GM18508 (cell line): ENCODE measurements around the gene TMEM181.
"Not testable (repeated sequence)": the region's sequence is repeated elsewhere in the genome, so short reads cannot be mapped to it uniquely, and the experiment has no call there.

Experiments used
- ATAC-seq: cut with Tn5 transposase; IDR thresholded peaks from one replicate; pipeline ENCODE4 v1.9.1; 2021; ENCODE audit warnings: moderate number of reproducible peaks; ENCODE audit not compliant: insufficient read depth, unreplicated experiment

TMEM181 gene

DNA sequence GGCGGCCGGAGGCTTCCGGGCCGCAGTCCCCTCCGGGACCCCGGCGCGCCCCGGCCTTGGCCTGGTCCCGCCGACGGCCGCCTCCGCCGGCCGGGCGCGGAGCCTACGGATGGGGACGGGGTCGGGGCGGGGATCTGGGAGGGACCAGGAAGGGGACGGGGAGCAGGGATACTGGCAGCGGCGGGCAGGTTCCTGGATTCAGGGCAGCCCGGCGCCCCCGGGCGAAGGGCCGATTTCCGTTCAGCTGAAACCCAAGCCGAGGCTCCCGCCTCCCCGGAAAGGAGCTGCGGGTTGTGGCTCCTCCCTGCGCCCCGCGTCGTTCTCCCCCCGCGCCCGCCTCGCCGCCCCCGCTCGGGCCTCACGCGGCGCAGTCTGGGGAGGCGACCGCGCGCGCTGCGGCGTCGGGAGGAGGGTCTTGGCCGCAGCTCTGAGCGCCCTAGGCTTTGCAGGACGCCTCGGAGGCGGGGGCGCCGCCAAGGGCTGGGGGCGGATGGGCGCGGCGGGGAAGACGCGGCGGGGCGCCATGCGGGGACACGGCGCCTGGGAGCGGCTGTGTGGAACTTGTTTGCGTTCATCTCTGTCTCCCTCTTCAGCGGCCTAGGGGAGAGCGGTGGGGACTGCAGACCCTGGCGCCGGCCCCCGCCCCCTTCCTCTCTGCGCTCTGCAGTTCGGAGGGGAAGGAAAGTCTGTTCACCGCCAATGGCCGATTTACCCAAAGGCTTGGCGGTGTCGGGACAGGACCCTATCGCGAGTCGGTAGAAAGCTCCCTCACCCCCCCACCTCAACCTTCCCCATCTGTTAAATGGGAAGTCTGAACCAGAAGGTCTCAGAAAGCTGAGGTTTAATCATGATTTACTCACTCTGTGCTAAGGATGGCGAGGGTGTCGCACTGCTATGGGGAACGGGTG lies 22.7 kb upstream of the TMEM181 start:
- no peak for ATAC-seq

DNA sequence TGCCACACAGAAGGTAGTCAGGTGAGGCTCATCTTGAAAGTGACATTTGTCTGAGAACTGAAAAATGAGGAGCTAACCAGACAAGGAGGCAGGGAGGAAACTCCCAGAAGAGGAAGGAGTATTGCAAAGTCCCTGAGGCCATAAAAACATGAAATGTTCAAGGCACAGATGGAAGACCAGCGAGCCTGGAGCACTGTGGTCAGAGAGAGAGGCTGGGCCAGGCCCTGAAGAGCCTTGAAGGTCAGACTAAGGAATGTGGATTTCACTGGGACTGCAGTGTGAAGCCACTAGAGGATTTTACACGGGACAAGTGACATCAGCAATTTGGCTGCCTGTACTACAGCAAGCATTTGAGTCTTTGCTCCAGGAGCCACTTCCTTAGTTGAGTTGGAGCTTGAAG lies 21.1 kb upstream of the TMEM181 start:
- ATAC-seq, result no peak

DNA sequence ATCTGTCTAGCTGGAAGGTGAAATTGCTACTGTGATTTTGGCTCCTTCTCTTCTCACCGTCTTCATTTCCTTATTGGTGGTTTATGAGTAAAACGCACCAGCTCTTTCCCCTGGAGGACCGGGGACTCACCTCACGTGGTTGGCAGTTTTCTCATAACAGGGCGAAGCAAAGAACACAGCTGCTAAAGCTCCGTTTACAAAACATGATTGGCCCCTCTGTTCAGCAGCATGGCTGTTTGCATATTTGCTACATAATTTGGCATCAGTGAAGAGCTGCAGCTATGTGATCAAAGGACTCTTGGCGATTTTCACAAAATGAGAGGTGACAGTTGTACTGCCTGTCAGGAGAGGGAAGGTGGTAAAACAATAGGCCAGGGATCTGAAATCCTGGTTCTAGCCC lies 20.5 kb upstream of the TMEM181 start:
- no peak for ATAC-seq

DNA sequence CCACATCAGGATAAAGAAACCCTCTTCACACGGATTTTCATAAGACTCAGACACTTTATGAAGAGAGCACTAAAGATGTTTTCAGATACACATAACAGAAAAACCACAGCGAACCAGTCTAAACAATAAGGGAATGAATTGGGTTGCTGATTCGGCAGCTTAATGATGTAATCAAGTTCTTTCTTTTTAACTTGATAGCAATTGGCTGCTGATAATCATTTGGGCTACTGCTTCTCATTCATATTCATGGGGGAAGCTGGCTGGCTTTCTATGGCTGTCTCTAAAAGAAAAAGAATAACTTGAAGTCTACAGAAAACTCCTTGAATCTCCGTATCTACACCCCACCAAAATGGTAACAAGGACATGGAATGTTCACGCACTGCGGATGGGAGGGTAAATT lies 20.0 kb upstream of the TMEM181 start:
- no peak for ATAC-seq

DNA sequence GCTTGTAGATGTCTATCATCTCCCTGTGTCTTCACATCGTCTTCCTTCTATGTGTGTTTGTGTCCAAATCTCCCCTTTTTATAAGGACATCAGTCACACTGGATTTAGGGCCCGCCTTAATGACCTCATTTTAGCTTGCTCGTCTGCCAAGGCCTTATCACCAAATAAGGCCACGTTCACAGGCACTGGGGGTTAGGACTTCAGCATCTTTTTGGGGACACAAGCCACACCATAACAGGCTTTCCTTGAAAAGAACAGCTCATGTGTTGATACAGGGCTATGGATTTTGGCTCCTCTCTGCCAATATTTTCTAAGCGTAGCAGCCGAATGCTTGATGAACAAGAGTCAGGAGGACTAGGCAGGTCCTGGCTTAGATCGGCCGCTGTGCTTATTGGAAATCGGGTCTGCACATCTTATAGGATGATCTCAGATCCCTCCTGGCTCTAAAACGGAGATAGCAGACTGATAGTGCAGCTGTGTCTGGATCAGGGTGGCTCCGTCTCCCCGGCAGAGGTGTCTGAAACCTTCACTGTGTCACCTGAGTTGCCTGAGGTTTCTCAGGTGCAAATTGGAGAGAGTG lies 16.2 kb upstream of the TMEM181 start:
- ATAC-seq, result no peak

DNA sequence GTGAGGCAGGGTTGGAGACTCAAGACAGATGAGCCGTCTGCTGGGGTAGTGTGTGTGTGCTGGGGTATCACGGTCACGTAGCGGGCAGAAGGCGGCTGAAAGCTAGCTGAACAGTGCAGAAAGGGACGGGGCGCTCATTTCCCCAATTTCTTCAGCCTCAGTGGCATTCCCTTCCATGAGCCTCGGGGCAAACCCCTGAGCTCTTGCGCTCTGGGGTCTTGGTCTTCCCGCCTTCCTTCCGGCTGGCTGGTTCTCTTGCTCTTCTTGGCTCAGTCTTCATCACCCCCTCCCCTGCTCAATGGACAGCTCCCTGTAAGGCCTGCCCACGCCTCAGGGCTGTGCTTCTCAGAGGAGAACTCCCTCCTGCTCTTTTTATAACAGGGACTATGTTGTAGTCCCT lies 15.5 kb upstream of the TMEM181 start:
- ATAC-seq, result no peak

DNA sequence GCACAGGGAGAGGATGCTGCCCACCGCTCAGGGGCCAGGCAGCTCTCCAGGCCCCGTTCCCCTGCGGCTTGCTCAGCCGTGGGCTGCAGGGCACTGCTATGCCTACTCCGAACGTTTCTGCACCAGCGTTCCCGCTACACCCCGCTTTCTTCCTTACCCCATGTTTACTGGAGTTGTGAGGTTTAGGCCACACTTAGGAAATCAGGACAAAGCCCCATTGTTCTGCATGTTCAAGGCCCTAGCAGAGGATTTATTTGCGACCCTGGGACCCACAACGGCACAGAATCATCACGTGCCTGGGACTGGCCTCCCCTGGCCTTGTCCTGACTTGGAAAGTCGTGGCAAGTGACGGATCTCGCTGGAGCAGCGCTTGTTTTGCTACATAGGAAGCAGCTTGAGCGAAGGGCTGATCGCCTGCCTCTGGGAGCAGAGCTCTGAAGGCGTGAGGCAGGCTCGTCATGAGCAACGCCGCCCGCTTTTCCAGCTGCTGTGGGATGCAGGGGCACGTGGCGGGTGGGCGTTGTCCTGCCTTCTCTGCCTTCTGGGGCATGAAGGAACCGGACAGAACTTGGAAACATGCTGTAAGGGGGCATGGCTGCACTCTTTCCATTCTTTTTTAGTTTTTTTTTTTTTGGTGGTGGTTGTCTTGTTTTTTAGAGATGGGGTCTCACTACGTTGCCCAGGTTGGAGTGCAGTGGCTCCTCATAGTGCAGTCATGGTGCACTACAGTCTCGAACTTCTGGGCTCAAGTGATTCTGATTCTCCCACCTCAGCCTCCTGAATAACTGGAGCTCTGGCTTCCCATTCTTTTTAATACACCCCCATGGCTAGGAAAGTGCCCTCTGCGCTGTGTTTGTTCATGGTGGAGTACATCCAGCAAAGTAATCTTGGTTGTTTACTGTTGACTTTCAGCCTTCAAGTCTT lies 14.6 kb upstream of the TMEM181 start:
- ATAC-seq, result no peak

DNA sequence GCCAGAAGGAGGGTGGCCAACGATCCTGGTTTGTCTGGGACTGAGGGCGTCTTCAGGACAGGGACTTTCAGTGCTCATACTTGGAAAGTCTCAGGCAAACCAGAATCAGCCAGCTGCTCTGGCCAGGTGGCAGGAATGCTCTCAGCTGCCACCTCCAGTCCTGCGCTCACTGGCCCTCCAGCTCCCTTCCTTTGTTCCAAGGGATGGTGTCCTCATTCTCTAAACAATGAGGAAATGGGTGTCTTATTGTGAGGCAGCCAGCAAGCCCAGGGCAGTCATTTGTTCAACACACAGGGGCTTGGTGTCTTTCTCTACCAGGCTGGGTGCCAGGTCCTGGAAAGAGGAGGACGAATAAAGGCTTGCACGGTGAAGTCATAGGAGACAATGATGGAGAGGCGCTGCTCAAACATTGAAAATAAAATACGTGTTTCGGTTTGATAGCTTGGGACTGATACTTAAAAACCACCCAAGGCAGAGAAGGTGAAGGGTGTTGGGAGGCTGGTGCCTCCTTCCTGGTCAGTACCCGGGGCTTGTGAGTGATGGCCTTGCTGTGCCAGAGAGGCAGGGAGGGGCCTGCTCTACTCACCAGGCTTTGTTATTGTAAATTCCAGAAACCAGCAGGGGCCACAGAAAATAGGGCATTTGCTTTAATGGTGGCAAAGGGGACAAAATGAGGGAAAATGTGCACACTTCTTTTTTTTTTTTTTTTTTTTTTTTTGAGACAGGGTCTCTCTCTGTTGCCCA lies 11.3 kb upstream of the TMEM181 start:
- no peak for ATAC-seq

DNA sequence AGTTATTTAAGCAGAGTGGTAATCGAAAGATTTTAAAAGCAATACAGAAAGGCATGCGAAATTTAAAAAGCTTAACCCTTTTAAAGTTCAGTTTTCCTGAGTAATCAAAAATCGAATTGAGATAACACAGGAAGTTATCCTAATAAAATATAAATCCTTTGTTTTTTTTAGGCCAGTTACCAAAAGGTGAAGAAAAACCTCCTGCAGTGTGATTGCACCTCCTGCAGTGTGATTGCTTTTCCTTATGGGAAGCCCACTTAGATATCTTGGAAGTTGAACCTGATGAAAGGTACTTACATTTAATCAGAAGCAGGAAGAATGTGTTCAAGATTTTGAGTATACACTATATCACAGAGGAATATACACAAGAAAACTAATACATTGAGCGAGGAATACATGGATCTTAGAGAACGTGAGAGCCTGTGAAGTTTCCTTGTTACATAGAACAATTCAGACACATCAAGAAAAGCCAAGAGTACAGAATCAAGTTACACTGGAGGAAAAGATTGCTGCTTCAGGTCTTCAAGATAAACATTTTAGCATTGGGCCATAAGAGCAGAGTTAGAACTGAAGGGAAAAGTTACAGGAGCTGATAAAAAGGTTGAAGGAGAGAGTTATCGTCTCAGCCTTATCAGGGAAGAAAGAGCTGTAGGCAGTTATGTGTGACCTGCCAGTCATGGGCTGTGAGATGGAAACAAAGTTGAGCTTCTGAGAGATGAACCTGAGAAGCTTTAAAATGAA lies 7.7 kb upstream of the TMEM181 start:
- ATAC-seq, result no peak

DNA sequence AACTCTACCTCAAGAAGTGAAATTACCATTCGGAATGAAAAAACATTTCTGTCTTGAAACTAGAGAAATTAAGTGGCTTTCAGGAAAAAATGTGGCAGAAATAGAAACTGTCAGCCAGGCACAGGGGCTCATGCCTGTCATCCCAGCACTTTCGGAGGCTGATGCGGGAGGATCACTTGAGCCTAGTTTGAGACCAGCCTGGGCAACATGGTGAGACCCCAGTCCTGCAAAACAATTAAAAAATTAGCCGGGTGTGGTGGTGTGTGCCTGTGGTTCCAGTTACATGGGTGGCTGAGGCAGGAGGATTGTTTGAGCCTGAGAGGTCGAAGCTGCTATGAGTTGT lies 7.1 kb upstream of the TMEM181 start:
- no peak for ATAC-seq

DNA sequence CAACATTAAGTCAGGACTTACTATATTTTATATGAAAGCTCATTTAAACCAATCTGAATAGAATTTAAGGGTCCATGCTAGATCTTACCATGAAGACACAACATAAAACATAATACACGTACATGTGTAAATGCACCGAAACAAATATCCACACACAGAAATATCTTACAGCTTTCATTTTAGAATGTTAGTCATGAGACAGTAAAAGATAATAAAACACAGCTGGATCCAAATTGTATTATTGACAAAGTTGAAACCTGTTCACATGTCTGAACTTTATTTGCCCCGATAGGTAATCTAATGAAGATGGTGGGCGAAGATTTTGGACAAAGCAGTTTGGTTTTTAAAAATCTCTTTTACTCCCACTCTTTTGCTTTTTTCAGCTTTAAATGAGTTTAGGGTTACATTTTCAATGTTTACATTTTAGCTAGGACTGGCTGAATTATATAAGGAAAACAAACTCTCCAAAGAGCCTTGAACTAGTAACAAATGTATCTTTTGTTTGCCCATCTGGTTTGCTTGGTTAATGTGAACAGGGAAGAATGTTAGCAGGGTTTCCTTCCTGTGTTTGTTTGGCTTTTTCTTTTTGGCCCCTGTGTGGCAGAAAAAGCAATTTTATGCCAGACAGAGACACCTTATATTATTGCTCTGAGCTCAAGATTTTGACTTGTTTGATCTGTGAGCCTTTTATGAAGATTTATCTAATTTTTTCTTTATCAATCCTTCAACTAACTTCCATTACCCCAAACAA lies 5.1 kb upstream of the TMEM181 start:
- no peak for ATAC-seq

DNA sequence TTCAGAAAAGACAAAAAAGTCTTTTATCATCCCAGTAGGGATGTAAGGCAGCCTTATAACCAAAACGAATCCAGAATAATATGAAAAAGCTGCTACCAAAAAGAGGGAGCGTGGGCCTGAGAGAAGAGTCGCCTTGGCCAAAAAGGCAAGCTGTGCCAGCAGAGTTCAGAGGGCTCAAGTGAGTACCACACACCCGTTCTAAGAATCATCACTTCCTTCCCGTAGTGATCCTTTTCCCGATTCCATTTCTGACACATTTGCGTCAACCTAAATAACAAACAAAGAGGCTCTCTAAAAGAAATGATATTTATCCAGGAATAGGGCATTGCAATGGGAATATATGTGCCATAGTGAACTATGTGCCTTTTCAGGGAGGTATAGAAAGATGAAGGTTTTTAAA lies 3.8 kb upstream of the TMEM181 start:
- ATAC-seq, result no peak

DNA sequence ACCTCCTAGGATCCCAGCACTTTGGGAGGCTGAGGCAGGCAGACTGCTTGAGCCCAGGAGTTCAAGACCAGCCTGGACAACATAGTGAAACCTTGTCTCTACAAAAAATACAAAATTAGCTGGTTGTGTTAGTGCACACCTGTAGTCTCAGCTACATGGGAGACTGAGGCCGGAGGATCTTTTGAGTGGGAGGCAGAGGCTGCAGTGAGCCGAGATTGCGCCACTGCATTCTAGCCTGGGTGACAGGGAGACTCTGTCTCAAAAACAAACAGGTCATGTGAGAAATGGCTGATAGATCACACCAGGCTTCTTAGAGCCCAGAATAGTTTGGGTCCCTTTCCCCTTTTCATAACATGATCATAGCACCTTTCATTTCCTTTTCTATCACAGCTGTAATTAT lies 2.8 kb upstream of the TMEM181 start:
- ATAC-seq, result not testable (repeated sequence)

DNA sequence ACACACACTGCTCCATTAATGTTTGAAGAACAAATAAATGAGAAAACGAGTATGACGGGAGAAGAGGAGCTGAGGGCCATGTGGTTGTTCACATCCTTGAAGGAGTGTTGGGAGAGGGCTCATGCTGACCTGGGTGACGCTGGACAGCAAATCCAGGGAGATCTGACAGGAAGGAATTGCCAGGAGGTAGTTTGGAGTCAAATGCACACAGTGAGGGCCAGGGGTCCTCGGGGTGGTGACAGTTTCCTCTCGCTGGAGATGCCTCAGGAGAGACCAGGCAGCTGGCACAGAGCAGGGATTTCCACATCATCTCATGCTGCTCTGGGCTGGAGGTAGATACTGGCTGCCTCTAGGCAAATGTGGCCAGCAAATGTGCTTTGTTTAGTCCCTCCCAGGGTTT lies 2.0 kb upstream of the TMEM181 start:
- no peak for ATAC-seq

DNA sequence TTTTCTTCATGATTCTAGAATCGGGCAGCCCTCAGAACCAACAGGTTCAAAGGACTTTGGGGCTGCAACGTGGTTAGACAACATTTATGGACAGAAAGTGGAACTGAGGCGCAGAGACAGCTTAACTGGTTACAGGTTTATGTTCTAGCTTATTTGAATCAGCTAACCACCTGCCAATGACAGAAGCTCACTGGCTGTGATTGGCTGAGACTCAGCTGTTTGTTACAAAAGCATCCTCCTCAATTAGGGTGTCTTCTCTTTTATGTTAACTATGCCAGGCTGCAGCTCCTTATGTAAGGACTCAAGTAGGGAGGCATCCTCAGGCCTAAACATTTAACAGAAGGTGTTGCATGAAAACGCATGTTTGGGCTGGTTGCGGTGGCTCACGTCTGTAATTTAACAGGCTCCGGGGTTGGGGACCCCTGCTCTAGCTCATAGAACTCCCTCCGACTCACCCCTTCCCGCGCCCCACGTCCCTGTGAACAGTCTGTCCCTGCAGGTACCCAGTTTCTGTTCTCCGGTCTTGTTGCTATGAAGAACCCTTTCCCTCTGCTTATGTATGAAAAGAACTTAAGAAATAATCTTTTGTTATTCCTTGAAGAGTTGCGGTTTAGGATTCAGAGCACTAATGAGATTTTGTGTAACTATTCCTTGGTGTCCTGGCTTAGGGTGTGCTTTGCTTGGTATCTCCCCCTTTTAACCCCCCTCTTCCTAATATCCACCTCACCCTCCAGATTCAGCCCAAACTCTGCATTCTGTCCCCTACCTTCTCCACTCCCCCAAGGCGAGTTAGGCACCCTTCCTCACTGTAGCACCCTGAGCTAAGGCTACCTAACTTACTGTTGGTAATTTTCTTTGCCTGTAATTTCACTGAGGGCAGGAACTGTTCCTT lies 1.2 kb upstream of the TMEM181 start:
- no peak for ATAC-seq

DNA sequence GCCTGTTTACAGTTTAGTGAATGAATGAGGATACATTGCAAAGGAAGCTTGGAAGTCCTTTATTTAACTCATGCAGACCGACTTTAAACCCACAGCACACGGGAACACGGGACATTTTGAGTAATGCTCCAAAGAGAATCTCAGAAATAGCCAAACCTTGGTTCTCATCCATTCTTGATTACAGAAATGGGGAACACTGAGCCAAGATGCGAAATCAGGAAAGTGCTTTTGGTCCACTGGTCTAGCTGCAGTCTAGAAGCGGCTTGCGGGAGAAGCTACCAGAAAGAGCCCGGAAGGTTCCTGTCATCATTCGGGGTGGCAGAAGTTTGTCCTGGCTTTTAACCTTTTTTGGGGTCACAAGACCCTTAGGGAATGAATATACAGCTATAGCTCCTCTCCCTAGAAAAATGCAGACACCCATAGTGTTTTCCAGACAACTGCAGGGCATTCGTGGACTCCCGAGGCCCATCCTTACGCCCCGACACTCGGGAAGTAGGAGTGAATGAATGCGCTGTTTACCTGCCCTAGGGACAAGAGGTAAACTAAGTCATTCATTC lies 475 bp upstream of the TMEM181 start:
- ATAC-seq, result no peak

DNA sequence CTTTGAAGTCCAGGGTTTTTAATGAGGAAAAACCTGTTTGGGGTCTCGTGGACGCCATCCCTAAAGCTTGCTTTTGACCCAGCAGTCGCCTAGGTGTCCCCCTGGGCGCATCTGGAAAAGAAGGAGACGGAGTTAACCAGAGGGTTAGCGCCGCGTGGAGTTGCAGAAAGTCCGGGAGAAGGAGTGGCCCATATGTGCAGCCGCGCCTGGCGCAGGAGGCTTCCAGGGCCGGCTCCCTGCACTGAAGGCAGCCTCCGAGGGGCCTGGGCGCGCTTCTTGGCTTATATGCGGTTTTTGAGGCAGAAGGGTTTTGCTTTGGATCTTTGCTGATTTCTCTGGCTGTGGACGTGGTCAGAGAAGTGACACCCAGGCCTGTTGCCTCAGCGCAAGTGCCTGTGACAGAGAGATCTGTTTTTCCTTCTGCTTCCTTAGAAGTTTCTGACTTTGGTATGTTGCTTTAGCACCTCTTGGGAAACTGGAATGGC lies 987 bp downstream of the TMEM181 start:
- ATAC-seq, result no peak
